OCI-LY7 (cell line): Measurements from ENCODE around the gene ESR2. TPM values are rescaled to one million over a fixed set of nuclear protein-coding genes. Genes with fewer than 3 reads are reported as not detected.

Experiments used
- BruUV-seq: library from RNA; stranded (reverse); fragments of 400-500 nt; replicated peaks from 2 replicates; lab custom pipeline; 2021; lab: Mats Ljungman, UMichigan
- CTCF ChIA-PET: fragments of 300-600 bp; sonication (Branson Sonifier 250); formaldehyde crosslinking; loops from one replicate; lab custom pipeline; 2022; ENCODE audit warnings: antibody characterized with exemption; ENCODE audit not compliant: unreplicated experiment; lab: Charles Lee
- POLR2A ChIA-PET: fragments of 300-600 bp; sonication (Branson Sonifier 250); formaldehyde crosslinking; loops from one replicate; lab custom pipeline; 2022; ENCODE audit warnings: antibody characterized with exemption; lab: Charles Lee
- DNase-seq: peaks from one replicate; pipeline ENCODE4 v3.0.0-alpha.2; 2015; ENCODE audit warnings: low spot score
- H2AFZ ChIP-seq: fragments of 200-600 bp; sonication (generic), shearing (Covaris generic); 2 replicates; pipeline ENCODE4 v1.6.1; 2014; ENCODE audit warnings: mild to moderate bottlenecking, antibody characterized with exemption, low read length, moderate library complexity
- H3K27ac ChIP-seq: fragments of 200-600 bp; sonication (generic); 2 replicates; pipeline ENCODE4 v1.5.1; 2014; ENCODE audit warnings: mixed run types, low read depth, mild to moderate bottlenecking, moderate library complexity, low read length, inconsistent platforms; ENCODE audit not compliant: poor library complexity, severe bottlenecking
- H3K36me3 ChIP-seq: fragments of 200-600 bp; sonication (generic); 2 replicates; pipeline ENCODE4 v1.6.1; 2014; ENCODE audit warnings: mild to moderate bottlenecking, antibody characterized with exemption, low read length, moderate library complexity, mixed read lengths; ENCODE audit not compliant: insufficient read depth
- H3K4me1 ChIP-seq: fragments of 200-600 bp; sonication (generic); 2 replicates; pipeline ENCODE4 v1.5.1; 2014; ENCODE audit warnings: mild to moderate bottlenecking, low read length; ENCODE audit not compliant: insufficient read depth, poor library complexity, severe bottlenecking
- H3K4me2 ChIP-seq: fragments of 200-600 bp; sonication (generic); 2 replicates; pipeline ENCODE4 v1.6.1; 2014; ENCODE audit warnings: mild to moderate bottlenecking, low read length
- H3K4me3 ChIP-seq: fragments of 200-600 bp; sonication (generic); 2 replicates; pipeline ENCODE4 v1.5.1; 2014; ENCODE audit warnings: mild to moderate bottlenecking, low read depth, low read length; ENCODE audit not compliant: poor library complexity, severe bottlenecking
- H3K79me2 ChIP-seq: fragments of 200-600 bp; sonication (generic); 2 replicates; pipeline ENCODE4 v1.6.1; 2016; ENCODE audit warnings: low read depth, mild to moderate bottlenecking, low read length, moderate library complexity, mixed read lengths; ENCODE audit not compliant: insufficient read depth
- H3K9me2 ChIP-seq: fragments of 200-600 bp; sonication (generic); 2 replicates; pipeline ENCODE4 v1.6.1; 2016; ENCODE audit warnings: mild to moderate bottlenecking, low read length, mixed read lengths; ENCODE audit not compliant: insufficient read depth
- H3K9me3 ChIP-seq: fragments of 200-600 bp; sonication (generic); 2 replicates; pipeline ENCODE4 v1.6.1; 2014; ENCODE audit warnings: mild to moderate bottlenecking, mixed run types, low read length, mixed read lengths
- H4K20me1 ChIP-seq: fragments of 200-600 bp; sonication (generic); 2 replicates; pipeline ENCODE4 v1.6.1; 2014; ENCODE audit warnings: mild to moderate bottlenecking, antibody characterized with exemption, low read length, moderate library complexity, mixed read lengths; ENCODE audit not compliant: insufficient read depth
- EZH2phosphoT487 ChIP-seq: fragments of 200-600 bp; sonication (generic); IDR thresholded peaks from 2 replicates; pipeline ENCODE4 v1.6.1; 2018; ENCODE audit warnings: low read depth, borderline replicate concordance, mild to moderate bottlenecking, mixed run types, antibody characterized with exemption, low read length, moderate library complexity, mixed read lengths
- intact Hi-C: fragments of 100-400 bp; cut with micrococcal nuclease; formaldehyde crosslinking; loops from one replicate; pipeline ENCODE4 v1.10.0; 2022; ENCODE audit not compliant: unreplicated experiment
- total RNA-seq, 2 experiments: library from RNA; depleted of rRNA in 1 of 2; stranded (reverse); fragments of >200 nt in 1 of 2; shearing (Covaris generic) in 1 of 2; gene quantifications; 2 replicates each; pipeline ENCODE4 v1.2.3, GENCODE V29; 2014 to 2022
- TF ChIP-seq, protein P1 (sequence below): fragments of 200-600 bp; sonication (generic); conservative IDR thresholded peaks from 2 replicates; pipeline ENCODE4 v1.5.1; 2014; ENCODE audit warnings: mild to moderate bottlenecking, antibody characterized with exemption, low read length, moderate library complexity, mixed read lengths

ESR2 gene
- total RNA-seq, 2 experiments from 2014 or later = 13.4 to 37.7 TPM

DNA sequence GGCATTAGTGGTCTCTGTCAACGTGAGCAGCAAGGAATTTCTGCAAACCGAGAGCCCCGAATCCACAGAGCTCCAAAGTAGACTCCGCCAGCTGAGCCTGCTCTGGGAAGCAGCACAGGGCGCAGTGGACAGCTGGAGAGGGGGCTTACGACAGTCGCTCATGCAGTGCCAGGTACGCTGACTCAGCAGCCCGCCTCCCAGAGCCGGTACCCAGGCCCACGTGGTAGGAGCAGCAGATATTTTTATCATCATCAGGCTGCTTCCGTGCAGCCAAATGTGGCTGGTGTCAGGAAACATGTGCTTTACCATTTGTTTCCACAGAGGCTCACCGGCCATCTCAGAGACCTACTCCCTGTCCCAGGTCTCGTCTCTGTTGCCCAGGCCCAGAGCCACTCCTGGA, 73.7 kb downstream of the ESR2 start:
- H3K9me2 ChIP-seq = no peaks in the 10 kb centered on the region
- H4K20me1 ChIP-seq = no peaks in the 10 kb centered on the region; the same call in 1 of the 2 replicates
- TF ChIP-seq, protein P1, sequence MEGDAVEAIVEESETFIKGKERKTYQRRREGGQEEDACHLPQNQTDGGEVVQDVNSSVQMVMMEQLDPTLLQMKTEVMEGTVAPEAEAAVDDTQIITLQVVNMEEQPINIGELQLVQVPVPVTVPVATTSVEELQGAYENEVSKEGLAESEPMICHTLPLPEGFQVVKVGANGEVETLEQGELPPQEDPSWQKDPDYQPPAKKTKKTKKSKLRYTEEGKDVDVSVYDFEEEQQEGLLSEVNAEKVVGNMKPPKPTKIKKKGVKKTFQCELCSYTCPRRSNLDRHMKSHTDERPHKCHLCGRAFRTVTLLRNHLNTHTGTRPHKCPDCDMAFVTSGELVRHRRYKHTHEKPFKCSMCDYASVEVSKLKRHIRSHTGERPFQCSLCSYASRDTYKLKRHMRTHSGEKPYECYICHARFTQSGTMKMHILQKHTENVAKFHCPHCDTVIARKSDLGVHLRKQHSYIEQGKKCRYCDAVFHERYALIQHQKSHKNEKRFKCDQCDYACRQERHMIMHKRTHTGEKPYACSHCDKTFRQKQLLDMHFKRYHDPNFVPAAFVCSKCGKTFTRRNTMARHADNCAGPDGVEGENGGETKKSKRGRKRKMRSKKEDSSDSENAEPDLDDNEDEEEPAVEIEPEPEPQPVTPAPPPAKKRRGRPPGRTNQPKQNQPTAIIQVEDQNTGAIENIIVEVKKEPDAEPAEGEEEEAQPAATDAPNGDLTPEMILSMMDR = no peak
- TF ChIP-seq EZH2phosphoT487 = no peak
- intact Hi-C loops = no loop called here
- no peak overlapping the region for H3K4me3 ChIP-seq
- no TSS peak for BruUV-seq
- peaks cover 19% of the 10 kb centered on the region; the same call in 1 of the 2 replicates for H3K79me2 ChIP-seq
- H3K27ac ChIP-seq = no peak overlapping the region
- H2AFZ ChIP-seq = no peak overlapping the region
- no peak for DNase-seq
- no peak overlapping the region for H3K4me2 ChIP-seq
- peaks cover 23% of the 10 kb centered on the region for H3K4me1 ChIP-seq
- ChIA-PET CTCF (no interaction called here), POLR2A (no interaction called here)
- H3K9me3 ChIP-seq = no peaks in the 10 kb centered on the region
- H3K36me3 ChIP-seq = peaks cover 99% of the 10 kb centered on the region

DNA sequence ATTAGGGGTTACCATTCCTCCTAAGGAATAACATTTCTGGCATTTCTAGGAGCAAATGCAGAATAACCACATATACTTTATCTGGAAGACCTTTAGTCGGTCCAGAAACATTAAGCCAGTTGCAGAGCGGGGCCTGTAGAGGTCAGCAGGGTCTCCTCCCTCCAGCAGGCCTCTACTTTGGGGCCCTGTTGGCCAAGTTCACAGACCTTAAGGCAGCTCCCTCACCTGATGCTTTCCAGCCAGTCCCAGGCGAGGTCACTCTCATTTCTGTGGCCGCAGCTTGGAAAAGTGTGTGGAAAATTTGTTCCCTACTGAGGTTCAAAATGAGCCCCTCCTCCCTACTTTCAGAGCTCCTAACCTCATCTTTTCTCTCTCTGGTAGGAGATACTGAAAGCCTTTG, 74.1 kb downstream of the ESR2 start:
- intact Hi-C loops = no loop called here
- TF ChIP-seq, protein P1 = 0 out of 2 replicates have a peak, but pooled peaks have one; percentile 15
- no peak for TF ChIP-seq EZH2phosphoT487
- Histone ChIP-seq H3K4me2 (no peak overlapping the region), H3K9me3 (no peaks in the 10 kb centered on the region), H3K79me2 (peaks cover 19% of the 10 kb centered on the region; the same call in 1 of the 2 replicates), H4K20me1 (no peaks in the 10 kb centered on the region; the same call in 1 of the 2 replicates), H3K27ac (no peak overlapping the region), H3K36me3 (peaks cover 99% of the 10 kb centered on the region), H3K4me3 (no peak overlapping the region), H3K9me2 (no peaks in the 10 kb centered on the region), H3K4me1 (peaks cover 23% of the 10 kb centered on the region), H2AFZ (no peak overlapping the region)
- CTCF ChIA-PET = no interaction called here
- POLR2A ChIA-PET = no interaction called here
- BruUV-seq = no TSS peak
- DNase-seq = no peak
